GM10248 (cell line): ENCODE results near the gene AMBRA1.

ENCODE experiments used
- CTCF ChIA-PET: fragments of 300-600 bp; sonication (Branson Sonifier 250); formaldehyde crosslinking; extraction: SDS; loops from one replicate; lab custom pipeline; 2021; ENCODE audit warnings: antibody characterized with exemption; lab: Yijun Ruan, JAX
- POLR2A ChIA-PET: fragments of 350-650 bp; sonication (Branson Sonifier 250); formaldehyde crosslinking; extraction: SDS; loops from one replicate; lab custom pipeline; 2020; ENCODE audit warnings: antibody characterized with exemption; lab: Yijun Ruan, JAX
- DNase-seq: peaks from one replicate; pipeline ENCODE4 v3.0.0; 2012; ENCODE audit errors: extremely low spot score
- CTCF ChIP-seq: IDR thresholded peaks from 2 replicates; pipeline ENCODE4 v1.5.1; 2012; ENCODE audit warnings: mild to moderate bottlenecking, low read depth; ENCODE audit errors: extremely low read depth, missing control alignments, control extremely low read depth

AMBRA1 gene

GRCh38 chr11:46420513-46420912 is 173.3 kb downstream of the AMBRA1 start:
- POLR2A ChIA-PET, result no interaction called here
- TF ChIP-seq CTCF, result no peak
- CTCF ChIA-PET, result interaction anchor here (1.4 to 2.1 kb wide), 3 partner anchors 11 to 109 kb away, joined by 3 to 9 read pairs (median 5); no protein-coding TSS in a partner anchor
- DNase-seq, result no peak

GRCh38 chr11:46418751-46419150 is 175.1 kb downstream of the AMBRA1 start:
- DNase-seq, result no peak
- POLR2A ChIA-PET, result interaction anchor here (0.5 kb wide), 1 partner anchor 170 kb away, joined by 6 read pairs; no protein-coding TSS in a partner anchor
- TF ChIP-seq CTCF, result no peak
- CTCF ChIA-PET, result interaction anchor here (1.5 to 1.7 kb wide), 2 partner anchors 13 to 30 kb away, joined by 3 to 4 read pairs; no protein-coding TSS in a partner anchor

DNA sequence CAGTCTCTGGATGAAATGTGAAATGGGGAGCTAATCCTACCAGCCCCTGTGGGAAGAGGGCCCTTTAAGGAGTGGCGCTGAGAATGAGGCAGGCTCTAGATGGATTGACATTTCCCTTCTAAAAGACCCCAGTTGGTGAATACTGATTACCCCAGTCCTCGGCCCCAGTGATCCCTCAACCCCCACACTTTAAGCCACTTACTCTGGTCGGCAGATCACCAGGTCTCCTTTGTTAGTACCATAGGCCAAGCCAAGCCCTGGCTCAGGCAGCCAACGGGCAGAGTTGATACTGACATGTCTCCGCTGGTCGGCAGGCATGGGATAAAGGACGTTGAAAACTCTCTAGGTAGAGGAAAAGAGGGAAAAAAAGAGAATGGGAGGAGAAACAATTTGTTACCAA is 176.1 kb downstream of the AMBRA1 start:
- TF ChIP-seq CTCF, result no peak
- ChIA-PET CTCF (interaction anchor here (1.1 to 1.7 kb wide), 4 partner anchors 11 to 64 kb away, joined by 3 to 4 read pairs (median 4); no protein-coding TSS in a partner anchor), POLR2A (no interaction called here)
- no peak for DNase-seq

GRCh38 chr11:46414879-46415278 is 178.9 kb downstream of the AMBRA1 start:
- POLR2A ChIA-PET, result no interaction called here
- DNase-seq, result no peak
- CTCF ChIA-PET, result interaction anchor here (1.4 to 1.7 kb wide), 3 partner anchors 12 to 114 kb away, joined by 3 to 6 read pairs (median 5); no protein-coding TSS in a partner anchor
- TF ChIP-seq CTCF, result no peak

- POLR2A ChIA-PET, result no interaction called here
- CTCF ChIA-PET, result interaction anchor here (1.4 to 1.7 kb wide), 3 partner anchors 11 to 115 kb away, joined by 3 to 6 read pairs (median 5); no protein-coding TSS in a partner anchor
- DNase-seq, result no peak
- no peak for TF ChIP-seq CTCF
These were observed 179.4 kb downstream of the AMBRA1 start for GRCh38 chr11:46414466-46414796.

DNA sequence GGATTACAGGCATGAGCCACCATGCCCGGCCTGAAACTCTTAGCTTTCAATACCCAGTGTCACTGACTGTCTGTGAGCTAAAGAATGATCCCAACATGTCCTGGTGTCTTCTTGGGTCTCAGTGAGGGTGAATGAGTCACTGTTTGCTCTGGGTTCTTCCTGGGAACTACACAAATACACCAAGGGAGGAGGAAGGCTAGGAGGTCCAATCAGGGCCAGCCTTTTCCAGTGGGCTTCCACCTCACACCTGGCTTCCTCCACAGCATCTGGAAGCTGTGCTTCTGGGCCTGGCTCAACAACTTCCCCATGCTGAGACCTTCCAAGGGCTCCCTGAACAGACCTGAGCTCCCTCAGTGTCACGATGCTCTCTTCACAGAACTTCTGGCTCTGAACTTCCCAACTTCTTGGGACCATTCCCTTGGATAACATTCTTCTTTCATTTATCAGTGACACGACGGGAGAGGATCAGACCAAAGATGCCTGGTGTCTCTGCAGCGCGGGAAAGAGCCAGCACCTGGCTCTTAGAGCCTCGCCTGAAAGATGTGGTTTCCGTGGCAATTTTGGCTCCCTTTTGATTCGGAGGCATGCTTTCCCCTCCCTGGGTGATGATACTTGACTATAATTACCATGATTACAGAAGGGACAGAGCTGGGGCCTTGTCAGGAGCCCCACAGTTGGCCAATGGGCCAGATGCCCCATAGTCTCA is 179.9 kb downstream of the AMBRA1 start:
- TF ChIP-seq CTCF, result no peak
- CTCF ChIA-PET, result interaction anchor here (1.0 to 1.7 kb wide), 6 partner anchors 10 to 115 kb away, joined by 3 to 6 read pairs (median 4); no protein-coding TSS in a partner anchor
- no peak for DNase-seq
- POLR2A ChIA-PET, result no interaction called here
